ENCODE results near the gene NINJ1. TPM values are rescaled to one million over a fixed set of nuclear protein-coding genes. Genes with fewer than 3 reads are reported as not detected.

Gene NINJ1
- total and polyA plus RNA-seq, 2 of the 13 experiments (the other 11 are each of a cell fraction or from before 2014, with no cell fraction given), result 81.2 to 92.1 TPM

DNA sequence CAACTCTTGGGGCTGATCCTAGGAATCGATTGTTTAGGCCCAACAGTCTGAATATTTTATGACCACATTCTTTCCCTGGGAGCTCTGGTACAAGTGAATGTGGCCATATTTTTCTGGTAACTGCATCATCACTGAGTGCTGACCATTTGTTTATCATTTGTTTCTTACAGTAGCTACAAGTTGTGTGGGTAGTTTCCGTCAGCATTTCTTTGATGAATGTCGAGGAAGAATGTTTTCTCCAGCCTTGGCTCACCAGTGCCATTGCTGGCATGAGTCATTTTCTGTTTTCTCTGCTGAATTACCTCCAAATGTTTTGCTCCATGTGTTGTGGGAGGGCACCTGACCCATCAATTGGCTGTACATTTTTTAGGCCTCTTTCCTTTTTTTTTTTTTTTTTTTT, 52.1 kb downstream of the NINJ1 start:
- CTCF ChIA-PET (ENCODE audit: low intra/inter-chr PET ratio, low total read pairs), result no interaction called here
- H3K9ac ChIP-seq (ENCODE audit: insufficient read depth, low read depth, low read length), result no peak overlapping the region
- intact Hi-C loops (cut with micrococcal nuclease; ENCODE audit: unreplicated experiment) (no loop called here), in situ Hi-C loops (cut with HindIII; ENCODE audit: extremely low pct_ligation_motif_present, low pct_unique_long_range_greater_than_20kb) (no loop called here)
- no peak overlapping the region for H3K4me3 ChIP-seq (replicated peaks in 1 of 3; ENCODE audit: insufficient read depth in 1 of 3, low read depth in 2 of 3, low read length in 3 of 3)
- no peak for ATAC-seq
- no peaks in the 10 kb centered on the region for H3K79me2 ChIP-seq (ENCODE audit: insufficient read depth, low read length)
- H4K20me1 ChIP-seq (ENCODE audit: insufficient read depth, low read length), result no peaks in the 10 kb centered on the region
- BruUV-seq (replicated peaks), result no TSS peak
- no peak overlapping the region for H3K27ac ChIP-seq (ENCODE audit: extremely low read length, insufficient read depth, low read length)
- H3K27me3 ChIP-seq (ENCODE audit: control insufficient read depth in 1 of 2, insufficient read depth in 2 of 2, low read length in 2 of 2), result no peaks in the 10 kb centered on the region; a peak in 1 of 5 replicates
- H3K36me3 ChIP-seq (replicated peaks in 1 of 2; ENCODE audit: control insufficient read depth in 1 of 2, insufficient read depth in 2 of 2, low read length in 2 of 2), result no peaks in the 10 kb centered on the region
- H3K4me1 ChIP-seq (ENCODE audit: insufficient read depth, low read length), result peaks cover 7% of the 10 kb centered on the region
- no peaks in the 10 kb centered on the region for H3K9me3 ChIP-seq (ENCODE audit: low read length)
- no peak for DNase-seq (ENCODE audit: low spot score)
- 62% methylated on average over 3 of the region's 3 CpGs for WGBS (ENCODE audit: low lambda C conversion rate)
- POLR2A ChIA-PET, result interaction anchor here (0.7 kb wide), 1 partner anchor 21 kb away, joined by 3 read pairs; no protein-coding TSS in a partner anchor
- no peak for FAIRE-seq
- no peak overlapping the region for H2AFZ ChIP-seq (ENCODE audit: low read length)
- H3K4me2 ChIP-seq (ENCODE audit: low read depth, low read length), result no peak overlapping the region
- TF ChIP-seq SAP130 (CRISPR knock-in tag; IDR thresholded peaks at IDR 0.05; ENCODE audit: low read depth) (no peak), ZNF446 (CRISPR knock-in tag; IDR thresholded peaks at IDR 0.05) (no peak), IRX3 (CRISPR knock-in tag; IDR thresholded peaks at IDR 0.05; ENCODE audit: borderline replicate concordance, low read depth) (no peak), BRD4 (CRISPR knock-in tag; IDR thresholded peaks at IDR 0.05) (no peak), ZNF350 (CRISPR knock-in tag; IDR thresholded peaks at IDR 0.05; ENCODE audit: borderline replicate concordance, low read depth) (no peak), GLI4 (CRISPR knock-in tag; IDR thresholded peaks at IDR 0.05; ENCODE audit: borderline replicate concordance) (no peak), ZNF557 (CRISPR knock-in tag; IDR thresholded peaks at IDR 0.05) (no peak), IKZF4 (CRISPR knock-in tag; IDR thresholded peaks at IDR 0.05; ENCODE audit: borderline replicate concordance, low read depth, not compliant biosample characterization) (no peak), CEBPB (IDR thresholded peaks at IDR 0.05; ENCODE audit: borderline replicate concordance, low read depth, low read length) (no peak)
- TF ChIP-seq, protein P1, sequence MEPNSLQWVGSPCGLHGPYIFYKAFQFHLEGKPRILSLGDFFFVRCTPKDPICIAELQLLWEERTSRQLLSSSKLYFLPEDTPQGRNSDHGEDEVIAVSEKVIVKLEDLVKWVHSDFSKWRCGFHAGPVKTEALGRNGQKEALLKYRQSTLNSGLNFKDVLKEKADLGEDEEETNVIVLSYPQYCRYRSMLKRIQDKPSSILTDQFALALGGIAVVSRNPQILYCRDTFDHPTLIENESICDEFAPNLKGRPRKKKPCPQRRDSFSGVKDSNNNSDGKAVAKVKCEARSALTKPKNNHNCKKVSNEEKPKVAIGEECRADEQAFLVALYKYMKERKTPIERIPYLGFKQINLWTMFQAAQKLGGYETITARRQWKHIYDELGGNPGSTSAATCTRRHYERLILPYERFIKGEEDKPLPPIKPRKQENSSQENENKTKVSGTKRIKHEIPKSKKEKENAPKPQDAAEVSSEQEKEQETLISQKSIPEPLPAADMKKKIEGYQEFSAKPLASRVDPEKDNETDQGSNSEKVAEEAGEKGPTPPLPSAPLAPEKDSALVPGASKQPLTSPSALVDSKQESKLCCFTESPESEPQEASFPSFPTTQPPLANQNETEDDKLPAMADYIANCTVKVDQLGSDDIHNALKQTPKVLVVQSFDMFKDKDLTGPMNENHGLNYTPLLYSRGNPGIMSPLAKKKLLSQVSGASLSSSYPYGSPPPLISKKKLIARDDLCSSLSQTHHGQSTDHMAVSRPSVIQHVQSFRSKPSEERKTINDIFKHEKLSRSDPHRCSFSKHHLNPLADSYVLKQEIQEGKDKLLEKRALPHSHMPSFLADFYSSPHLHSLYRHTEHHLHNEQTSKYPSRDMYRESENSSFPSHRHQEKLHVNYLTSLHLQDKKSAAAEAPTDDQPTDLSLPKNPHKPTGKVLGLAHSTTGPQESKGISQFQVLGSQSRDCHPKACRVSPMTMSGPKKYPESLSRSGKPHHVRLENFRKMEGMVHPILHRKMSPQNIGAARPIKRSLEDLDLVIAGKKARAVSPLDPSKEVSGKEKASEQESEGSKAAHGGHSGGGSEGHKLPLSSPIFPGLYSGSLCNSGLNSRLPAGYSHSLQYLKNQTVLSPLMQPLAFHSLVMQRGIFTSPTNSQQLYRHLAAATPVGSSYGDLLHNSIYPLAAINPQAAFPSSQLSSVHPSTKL (CRISPR knock-in tag; IDR thresholded peaks at IDR 0.05), result no peak
- TF ChIP-seq, protein P2, sequence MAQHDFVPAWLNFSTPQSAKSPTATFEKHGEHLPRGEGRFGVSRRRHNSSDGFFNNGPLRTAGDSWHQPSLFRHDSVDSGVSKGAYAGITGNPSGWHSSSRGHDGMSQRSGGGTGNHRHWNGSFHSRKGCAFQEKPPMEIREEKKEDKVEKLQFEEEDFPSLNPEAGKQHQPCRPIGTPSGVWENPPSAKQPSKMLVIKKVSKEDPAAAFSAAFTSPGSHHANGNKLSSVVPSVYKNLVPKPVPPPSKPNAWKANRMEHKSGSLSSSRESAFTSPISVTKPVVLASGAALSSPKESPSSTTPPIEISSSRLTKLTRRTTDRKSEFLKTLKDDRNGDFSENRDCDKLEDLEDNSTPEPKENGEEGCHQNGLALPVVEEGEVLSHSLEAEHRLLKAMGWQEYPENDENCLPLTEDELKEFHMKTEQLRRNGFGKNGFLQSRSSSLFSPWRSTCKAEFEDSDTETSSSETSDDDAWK (CRISPR knock-in tag; IDR thresholded peaks at IDR 0.05), result no peak
- TF ChIP-seq, protein P3, sequence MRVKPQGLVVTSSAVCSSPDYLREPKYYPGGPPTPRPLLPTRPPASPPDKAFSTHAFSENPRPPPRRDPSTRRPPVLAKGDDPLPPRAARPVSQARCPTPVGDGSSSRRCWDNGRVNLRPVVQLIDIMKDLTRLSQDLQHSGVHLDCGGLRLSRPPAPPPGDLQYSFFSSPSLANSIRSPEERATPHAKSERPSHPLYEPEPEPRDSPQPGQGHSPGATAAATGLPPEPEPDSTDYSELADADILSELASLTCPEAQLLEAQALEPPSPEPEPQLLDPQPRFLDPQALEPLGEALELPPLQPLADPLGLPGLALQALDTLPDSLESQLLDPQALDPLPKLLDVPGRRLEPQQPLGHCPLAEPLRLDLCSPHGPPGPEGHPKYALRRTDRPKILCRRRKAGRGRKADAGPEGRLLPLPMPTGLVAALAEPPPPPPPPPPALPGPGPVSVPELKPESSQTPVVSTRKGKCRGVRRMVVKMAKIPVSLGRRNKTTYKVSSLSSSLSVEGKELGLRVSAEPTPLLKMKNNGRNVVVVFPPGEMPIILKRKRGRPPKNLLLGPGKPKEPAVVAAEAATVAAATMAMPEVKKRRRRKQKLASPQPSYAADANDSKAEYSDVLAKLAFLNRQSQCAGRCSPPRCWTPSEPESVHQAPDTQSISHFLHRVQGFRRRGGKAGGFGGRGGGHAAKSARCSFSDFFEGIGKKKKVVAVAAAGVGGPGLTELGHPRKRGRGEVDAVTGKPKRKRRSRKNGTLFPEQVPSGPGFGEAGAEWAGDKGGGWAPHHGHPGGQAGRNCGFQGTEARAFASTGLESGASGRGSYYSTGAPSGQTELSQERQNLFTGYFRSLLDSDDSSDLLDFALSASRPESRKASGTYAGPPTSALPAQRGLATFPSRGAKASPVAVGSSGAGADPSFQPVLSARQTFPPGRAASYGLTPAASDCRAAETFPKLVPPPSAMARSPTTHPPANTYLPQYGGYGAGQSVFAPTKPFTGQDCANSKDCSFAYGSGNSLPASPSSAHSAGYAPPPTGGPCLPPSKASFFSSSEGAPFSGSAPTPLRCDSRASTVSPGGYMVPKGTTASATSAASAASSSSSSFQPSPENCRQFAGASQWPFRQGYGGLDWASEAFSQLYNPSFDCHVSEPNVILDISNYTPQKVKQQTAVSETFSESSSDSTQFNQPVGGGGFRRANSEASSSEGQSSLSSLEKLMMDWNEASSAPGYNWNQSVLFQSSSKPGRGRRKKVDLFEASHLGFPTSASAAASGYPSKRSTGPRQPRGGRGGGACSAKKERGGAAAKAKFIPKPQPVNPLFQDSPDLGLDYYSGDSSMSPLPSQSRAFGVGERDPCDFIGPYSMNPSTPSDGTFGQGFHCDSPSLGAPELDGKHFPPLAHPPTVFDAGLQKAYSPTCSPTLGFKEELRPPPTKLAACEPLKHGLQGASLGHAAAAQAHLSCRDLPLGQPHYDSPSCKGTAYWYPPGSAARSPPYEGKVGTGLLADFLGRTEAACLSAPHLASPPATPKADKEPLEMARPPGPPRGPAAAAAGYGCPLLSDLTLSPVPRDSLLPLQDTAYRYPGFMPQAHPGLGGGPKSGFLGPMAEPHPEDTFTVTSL (CRISPR knock-in tag; IDR thresholded peaks at IDR 0.05; ENCODE audit: borderline replicate concordance), result no peak
- TF ChIP-seq, protein P4, sequence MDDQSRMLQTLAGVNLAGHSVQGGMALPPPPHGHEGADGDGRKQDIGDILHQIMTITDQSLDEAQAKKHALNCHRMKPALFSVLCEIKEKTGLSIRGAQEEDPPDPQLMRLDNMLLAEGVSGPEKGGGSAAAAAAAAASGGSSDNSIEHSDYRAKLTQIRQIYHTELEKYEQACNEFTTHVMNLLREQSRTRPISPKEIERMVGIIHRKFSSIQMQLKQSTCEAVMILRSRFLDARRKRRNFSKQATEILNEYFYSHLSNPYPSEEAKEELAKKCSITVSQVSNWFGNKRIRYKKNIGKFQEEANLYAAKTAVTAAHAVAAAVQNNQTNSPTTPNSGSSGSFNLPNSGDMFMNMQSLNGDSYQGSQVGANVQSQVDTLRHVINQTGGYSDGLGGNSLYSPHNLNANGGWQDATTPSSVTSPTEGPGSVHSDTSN (CRISPR knock-in tag; IDR thresholded peaks at IDR 0.05; ENCODE audit: borderline replicate concordance), result no peak
